ENCODE measurements around the gene MPP2.

DNA sequence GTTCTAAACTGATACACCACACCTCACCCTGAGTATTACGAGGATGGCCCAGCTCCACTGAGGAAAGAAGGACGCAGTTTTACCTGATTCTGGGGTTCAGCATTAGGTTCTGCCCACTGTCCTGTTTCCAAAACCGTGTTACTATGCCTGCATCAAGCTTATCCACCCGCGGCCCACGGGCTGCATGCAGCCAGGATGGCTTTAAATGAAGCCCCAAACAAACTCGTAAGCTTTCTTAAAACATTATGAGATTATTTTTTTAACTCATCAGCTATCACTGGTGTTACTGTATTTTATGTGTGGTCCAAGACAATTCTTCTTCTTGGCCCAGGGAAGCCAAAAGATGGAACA, 64.4 kb downstream of the MPP2 start:
- TF ChIP-seq FOXM1 (IDR thresholded peaks at IDR 0.05; ENCODE audit: borderline replicate concordance) (no peak), ARNT (IDR thresholded peaks at IDR 0.05) (no peak), L3MBTL2 (conservative IDR thresholded peaks at IDR 0.05) (no peak), LEF1 (IDR thresholded peaks at IDR 0.05; ENCODE audit: borderline replicate concordance) (no peak), BHLHE40 (IDR thresholded peaks at IDR 0.05; ENCODE audit: borderline replicate concordance) (no peak), FOXA1 (IDR thresholded peaks at IDR 0.05) (no peak), TARDBP (IDR thresholded peaks at IDR 0.05) (no peak), NFRKB (IDR thresholded peaks at IDR 0.05) (no peak)
- TF ChIP-seq, protein P1, sequence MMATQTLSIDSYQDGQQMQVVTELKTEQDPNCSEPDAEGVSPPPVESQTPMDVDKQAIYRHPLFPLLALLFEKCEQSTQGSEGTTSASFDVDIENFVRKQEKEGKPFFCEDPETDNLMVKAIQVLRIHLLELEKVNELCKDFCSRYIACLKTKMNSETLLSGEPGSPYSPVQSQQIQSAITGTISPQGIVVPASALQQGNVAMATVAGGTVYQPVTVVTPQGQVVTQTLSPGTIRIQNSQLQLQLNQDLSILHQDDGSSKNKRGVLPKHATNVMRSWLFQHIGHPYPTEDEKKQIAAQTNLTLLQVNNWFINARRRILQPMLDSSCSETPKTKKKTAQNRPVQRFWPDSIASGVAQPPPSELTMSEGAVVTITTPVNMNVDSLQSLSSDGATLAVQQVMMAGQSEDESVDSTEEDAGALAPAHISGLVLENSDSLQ (IDR thresholded peaks at IDR 0.05): no peak

Data from HEK293T (cell line).